SK-N-SH treated with all-trans-retinoic acid at 6 μM for 48 hours (cell line): ENCODE data around the gene ILKAP.

ENCODE experiments used
- ATAC-seq: fragments of 200-7000 bp; cut with Tn5 transposase; 3 replicates; pipeline ENCODE4 v1.9.1; 2020; ENCODE audit warnings: mild to moderate bottlenecking, moderate library complexity
- ARNTL ChIP-seq: fragments of 450-650 bp; formaldehyde crosslinking; IDR thresholded peaks from 2 replicates; pipeline ENCODE4 v1.5.0; 2020; ENCODE audit warnings: low read depth, mild to moderate bottlenecking, moderate library complexity, borderline replicate concordance
- BACH2 ChIP-seq: fragments of 250-450 bp; sonication (Bioruptor Pico); IDR thresholded peaks from 2 replicates; pipeline ENCODE4 v1.9.0; 2021; ENCODE audit warnings: mild to moderate bottlenecking, borderline replicate concordance
- CREB5 ChIP-seq: fragments of 250-450 bp; sonication (Bioruptor Pico); IDR thresholded peaks from 2 replicates; pipeline ENCODE4 v1.5.1; 2020; ENCODE audit warnings: low read depth, mild to moderate bottlenecking, moderate library complexity
- CSDC2 ChIP-seq: fragments of 250-450 bp; sonication (Bioruptor Pico); IDR thresholded peaks from 2 replicates; pipeline ENCODE4 v1.5.0; 2020; ENCODE audit warnings: mild to moderate bottlenecking, moderate library complexity
- CSRNP3 ChIP-seq: fragments of 250-450 bp; sonication (Bioruptor Pico); IDR thresholded peaks from 2 replicates; pipeline ENCODE4 v1.5.1; 2021; ENCODE audit warnings: mild to moderate bottlenecking, moderate library complexity
- ESRRG ChIP-seq: fragments of 250-450 bp; sonication (Bioruptor Pico); IDR thresholded peaks from 2 replicates; pipeline ENCODE4 v1.6.1; 2021; ENCODE audit warnings: mild to moderate bottlenecking
- GLIS3 ChIP-seq: fragments of 250-450 bp; sonication (Bioruptor Pico); IDR thresholded peaks from 2 replicates; pipeline ENCODE4 v1.5.0; 2020; ENCODE audit warnings: mild to moderate bottlenecking, moderate library complexity
- ISL1 ChIP-seq: fragments of 250-450 bp; sonication (Bioruptor Pico); IDR thresholded peaks from 2 replicates; pipeline ENCODE4 v2.1.2; 2022; ENCODE audit warnings: mild to moderate bottlenecking, moderate library complexity
- OSR1 ChIP-seq: fragments of 250-450 bp; sonication (Bioruptor Pico); IDR thresholded peaks from 2 replicates; pipeline ENCODE4 v1.8.0; 2022; ENCODE audit warnings: moderate library complexity, mild to moderate bottlenecking, inconsistent platforms
- PATZ1 ChIP-seq: fragments of 250-450 bp; sonication (Bioruptor Pico); IDR thresholded peaks from 2 replicates; pipeline ENCODE4 v1.8.0; 2020; ENCODE audit warnings: mild to moderate bottlenecking, moderate library complexity, borderline replicate concordance
- PPARA ChIP-seq: fragments of 250-450 bp; sonication (Bioruptor Pico); IDR thresholded peaks from 2 replicates; pipeline ENCODE4 v1.5.0; 2020; ENCODE audit warnings: mild to moderate bottlenecking, borderline replicate concordance
- RARB ChIP-seq: fragments of 250-450 bp; sonication (Bioruptor Pico); IDR thresholded peaks from 2 replicates; pipeline ENCODE4 v1.8.0; 2021; ENCODE audit warnings: mild to moderate bottlenecking, moderate library complexity
- SNAI2 ChIP-seq: fragments of 250-450 bp; sonication (Bioruptor Pico); IDR thresholded peaks from 2 replicates; pipeline ENCODE4 v1.5.0; 2020; ENCODE audit warnings: mild to moderate bottlenecking, moderate library complexity
- TCF4 ChIP-seq: fragments of 250-450 bp; sonication (Bioruptor Pico); IDR thresholded peaks from 2 replicates; pipeline ENCODE4 v1.8.0; 2021; ENCODE audit warnings: mild to moderate bottlenecking, moderate library complexity, borderline replicate concordance
- TOX ChIP-seq: fragments of 250-450 bp; sonication (Bioruptor Pico); IDR thresholded peaks from 2 replicates; pipeline ENCODE4 v1.8.0; 2021; ENCODE audit warnings: mild to moderate bottlenecking, moderate library complexity, borderline replicate concordance
- TSHZ2 ChIP-seq: fragments of 250-450 bp; sonication (Bioruptor Pico); IDR thresholded peaks from 2 replicates; pipeline ENCODE4 v1.5.0; 2020; ENCODE audit warnings: mild to moderate bottlenecking, moderate library complexity
- ZC3H10 ChIP-seq: fragments of 250-450 bp; sonication (Bioruptor Pico); IDR thresholded peaks from 2 replicates; pipeline ENCODE4 v1.5.1; 2021; ENCODE audit warnings: mild to moderate bottlenecking, moderate library complexity
- ZFP3 ChIP-seq: fragments of 250-450 bp; sonication (Bioruptor Pico); IDR thresholded peaks from 2 replicates; pipeline ENCODE4 v1.5.0; 2020; ENCODE audit warnings: mild to moderate bottlenecking, moderate library complexity
- TF ChIP-seq, protein P1 (sequence below): fragments of 250-450 bp; sonication (Bioruptor Pico); IDR thresholded peaks from 2 replicates; pipeline ENCODE4 v1.8.0; 2021; ENCODE audit warnings: low read depth, mild to moderate bottlenecking, moderate library complexity, borderline replicate concordance

Gene ILKAP

DNA sequence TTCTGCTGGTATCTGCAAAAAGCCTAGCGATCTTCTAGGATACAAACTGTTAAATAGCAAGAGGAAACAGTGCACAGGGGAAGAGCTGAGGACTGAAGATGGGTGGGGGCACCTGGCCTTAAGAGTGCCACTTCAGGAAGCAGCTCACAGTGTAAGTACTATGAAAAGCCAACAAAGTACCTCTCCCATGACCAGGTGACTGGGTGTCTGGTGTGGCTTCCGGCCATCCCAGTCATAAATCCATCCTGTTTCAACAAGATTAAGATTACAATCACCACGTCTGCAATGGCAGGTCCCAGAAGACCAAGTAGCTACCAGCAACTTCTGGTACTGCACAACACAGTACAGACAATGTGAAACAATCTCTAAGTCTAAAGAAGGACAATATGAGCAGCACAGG, 28.8 kb downstream of the ILKAP start:
- ATAC-seq, result no peak
- TF ChIP-seq ZFP3 (CRISPR knock-in tag) (no peak), ISL1 (CRISPR knock-in tag) (no peak), RARB (no peak), TCF4 (CRISPR knock-in tag) (no peak), BACH2 (no peak), OSR1 (CRISPR knock-in tag) (no peak), ZC3H10 (CRISPR knock-in tag) (no peak), ARNTL (no peak), SNAI2 (no peak), CSRNP3 (CRISPR knock-in tag) (no peak), ESRRG (CRISPR knock-in tag) (no peak), TOX (CRISPR knock-in tag) (no peak), CREB5 (no peak), TSHZ2 (CRISPR knock-in tag) (no peak), GLIS3 (no peak)

GRCh38 chr2:238174291-238174690, 29.2 kb downstream of the ILKAP start:
- no peak for ATAC-seq

More at GRCh38 chr2:238174291-238174690, 29.2 kb downstream of the ILKAP start:
- TF ChIP-seq, protein P1, sequence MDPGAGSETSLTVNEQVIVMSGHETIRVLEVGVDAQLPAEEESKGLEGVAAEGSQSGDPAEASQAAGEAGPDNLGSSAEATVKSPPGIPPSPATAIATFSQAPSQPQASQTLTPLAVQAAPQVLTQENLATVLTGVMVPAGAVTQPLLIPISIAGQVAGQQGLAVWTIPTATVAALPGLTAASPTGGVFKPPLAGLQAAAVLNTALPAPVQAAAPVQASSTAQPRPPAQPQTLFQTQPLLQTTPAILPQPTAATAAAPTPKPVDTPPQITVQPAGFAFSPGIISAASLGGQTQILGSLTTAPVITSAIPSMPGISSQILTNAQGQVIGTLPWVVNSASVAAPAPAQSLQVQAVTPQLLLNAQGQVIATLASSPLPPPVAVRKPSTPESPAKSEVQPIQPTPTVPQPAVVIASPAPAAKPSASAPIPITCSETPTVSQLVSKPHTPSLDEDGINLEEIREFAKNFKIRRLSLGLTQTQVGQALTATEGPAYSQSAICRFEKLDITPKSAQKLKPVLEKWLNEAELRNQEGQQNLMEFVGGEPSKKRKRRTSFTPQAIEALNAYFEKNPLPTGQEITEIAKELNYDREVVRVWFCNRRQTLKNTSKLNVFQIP, result no peak
- TF ChIP-seq ISL1 (CRISPR knock-in tag), result no peak
- TF ChIP-seq CSDC2 (CRISPR knock-in tag), result no peak
- TF ChIP-seq TSHZ2 (CRISPR knock-in tag), result no peak
- no peak for TF ChIP-seq PPARA (CRISPR knock-in tag)
- no peak for TF ChIP-seq PATZ1 (CRISPR knock-in tag)
- no peak for TF ChIP-seq OSR1 (CRISPR knock-in tag)
